Gastroesophageal sphincter (tissue), 3 donors: ENCODE data around the gene ZNF385B.

Experiments
- EP300 ChIP-seq: sonication (generic); formaldehyde crosslinking; IDR thresholded peaks from one replicate; pipeline ENCODE4 v1.6.1; 2017; ENCODE audit warnings: antibody characterized with exemption, mild to moderate bottlenecking
- POLR2A ChIP-seq, 2 donors: fragments of 450-650 bp; IDR thresholded peaks; one replicate each; pipeline ENCODE4 v1.6.1; 2017; ENCODE audit warnings: antibody characterized with exemption in 2 of 2, mild to moderate bottlenecking in 2 of 2, moderate library complexity in 1 of 2
- POLR2AphosphoS5 ChIP-seq: sonication (generic); formaldehyde crosslinking; IDR thresholded peaks from one replicate; pipeline ENCODE4 v1.6.1; 2017; ENCODE audit warnings: antibody characterized with exemption
- TF ChIP-seq, protein P1 (sequence below), 4 experiments: fragments of 200-600 bp in 2 of 4; fragments of 450-650 bp in 2 of 4; sonication (generic) in 1 of 4; IDR thresholded peaks; one replicate each; pipeline ENCODE4 v1.5.1; 2017 to 2019; ENCODE audit warnings: antibody characterized with exemption in 4 of 4, mild to moderate bottlenecking in 2 of 4, moderate library complexity in 2 of 4

DNA sequence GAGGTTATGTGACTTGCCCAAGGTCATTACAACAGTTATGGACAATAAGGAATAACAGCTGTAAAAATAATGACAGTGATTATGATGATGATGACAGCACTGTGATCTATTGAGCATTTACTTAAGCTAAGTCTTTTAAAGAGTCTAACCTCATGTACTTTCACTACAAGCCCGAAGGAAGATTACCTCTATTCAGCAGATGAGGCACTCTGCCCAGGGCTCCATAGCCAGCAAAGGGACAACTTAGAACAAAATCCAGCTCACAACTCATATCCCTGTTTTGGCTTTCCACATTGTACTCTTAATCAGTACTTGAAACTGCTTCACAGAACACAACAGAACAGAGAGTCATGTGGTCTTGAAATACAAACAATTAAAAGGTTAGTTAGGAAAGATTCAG, 290.2 kb downstream of the ZNF385B start:
- TF ChIP-seq, protein P1, sequence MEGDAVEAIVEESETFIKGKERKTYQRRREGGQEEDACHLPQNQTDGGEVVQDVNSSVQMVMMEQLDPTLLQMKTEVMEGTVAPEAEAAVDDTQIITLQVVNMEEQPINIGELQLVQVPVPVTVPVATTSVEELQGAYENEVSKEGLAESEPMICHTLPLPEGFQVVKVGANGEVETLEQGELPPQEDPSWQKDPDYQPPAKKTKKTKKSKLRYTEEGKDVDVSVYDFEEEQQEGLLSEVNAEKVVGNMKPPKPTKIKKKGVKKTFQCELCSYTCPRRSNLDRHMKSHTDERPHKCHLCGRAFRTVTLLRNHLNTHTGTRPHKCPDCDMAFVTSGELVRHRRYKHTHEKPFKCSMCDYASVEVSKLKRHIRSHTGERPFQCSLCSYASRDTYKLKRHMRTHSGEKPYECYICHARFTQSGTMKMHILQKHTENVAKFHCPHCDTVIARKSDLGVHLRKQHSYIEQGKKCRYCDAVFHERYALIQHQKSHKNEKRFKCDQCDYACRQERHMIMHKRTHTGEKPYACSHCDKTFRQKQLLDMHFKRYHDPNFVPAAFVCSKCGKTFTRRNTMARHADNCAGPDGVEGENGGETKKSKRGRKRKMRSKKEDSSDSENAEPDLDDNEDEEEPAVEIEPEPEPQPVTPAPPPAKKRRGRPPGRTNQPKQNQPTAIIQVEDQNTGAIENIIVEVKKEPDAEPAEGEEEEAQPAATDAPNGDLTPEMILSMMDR (IDR thresholded peaks at IDR 0.05), result no peak
- TF ChIP-seq POLR2AphosphoS5, result no peak
- no peak for TF ChIP-seq POLR2A (IDR thresholded peaks at IDR 0.05)
- no peak for TF ChIP-seq EP300
